Measurements from ENCODE around the gene MTA2. TPM values are rescaled to one million over a fixed set of nuclear protein-coding genes. Genes with fewer than 3 reads are reported as not detected.

MTA2 gene
- polyA plus RNA-seq, 1 donor from 2014 or later = 130 TPM

DNA sequence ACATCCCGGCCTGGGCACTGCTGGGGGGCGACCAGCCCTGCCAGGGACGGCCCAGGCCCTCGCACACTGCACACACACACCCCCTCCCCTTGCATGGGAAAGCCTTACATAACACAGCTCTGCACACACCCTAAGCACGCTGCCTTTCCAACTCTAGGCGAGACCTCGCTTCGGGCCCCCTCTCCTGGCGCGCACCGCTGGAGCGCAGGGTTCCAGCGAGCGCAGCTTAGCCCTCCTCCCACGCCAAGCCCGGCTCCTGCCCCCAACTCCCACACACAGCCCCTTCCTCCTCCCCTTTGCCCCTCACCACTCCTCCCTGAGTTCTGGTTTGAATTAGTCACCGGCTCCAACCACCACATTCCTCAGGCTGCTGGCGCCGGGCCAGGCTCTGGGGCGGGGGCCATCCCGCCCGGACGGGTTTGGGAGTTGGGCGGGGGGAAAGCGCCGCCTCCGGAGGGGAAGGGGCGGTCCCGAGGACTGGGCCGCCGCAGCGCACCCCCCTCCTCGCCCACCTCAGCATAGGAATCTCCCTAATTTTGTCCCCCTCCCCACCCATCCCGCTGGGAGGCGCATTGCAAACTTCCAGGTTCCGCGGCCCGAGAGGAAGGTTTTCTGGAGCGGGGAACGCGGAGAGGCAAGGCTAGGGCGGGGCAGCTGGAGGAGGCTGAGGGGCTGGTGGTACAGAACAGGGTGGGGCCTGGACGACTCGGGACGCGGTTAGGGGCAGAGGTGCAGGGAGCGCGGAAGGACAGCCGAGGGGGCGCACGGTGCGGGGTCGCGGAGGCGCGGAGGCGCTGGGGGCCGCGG is 56.0 kb downstream of the MTA2 start:
- H3F3A ChIP-seq (ENCODE audit: insufficient read depth, low read length, poor library complexity, severe bottlenecking) = no peaks in the 10 kb centered on the region
- H3K4me2 ChIP-seq (ENCODE audit: low read length) = peak overlapping the region; percentile 58
- H2AFZ ChIP-seq (ENCODE audit: low read depth, low read length) = no peak overlapping the region
- no peaks in the 10 kb centered on the region for H3K79me2 ChIP-seq (replicated peaks; ENCODE audit: insufficient read depth, low read length)
- no peaks in the 10 kb centered on the region for H3K9me2 ChIP-seq (ENCODE audit: insufficient read depth, low read length)
- no peak overlapping the region for H3K27ac ChIP-seq (ENCODE audit: low read length)
- peak overlapping the region; percentile 5 for H3K9ac ChIP-seq (ENCODE audit: low read length)
- TF ChIP-seq EP300 (conservative IDR thresholded peaks at IDR 0.05; ENCODE audit: poor library complexity, severe bottlenecking) = no peak
- TF ChIP-seq TAF1 (IDR thresholded peaks at IDR 0.05; ENCODE audit: low read depth) = no peak
- TF ChIP-seq, protein P1, sequence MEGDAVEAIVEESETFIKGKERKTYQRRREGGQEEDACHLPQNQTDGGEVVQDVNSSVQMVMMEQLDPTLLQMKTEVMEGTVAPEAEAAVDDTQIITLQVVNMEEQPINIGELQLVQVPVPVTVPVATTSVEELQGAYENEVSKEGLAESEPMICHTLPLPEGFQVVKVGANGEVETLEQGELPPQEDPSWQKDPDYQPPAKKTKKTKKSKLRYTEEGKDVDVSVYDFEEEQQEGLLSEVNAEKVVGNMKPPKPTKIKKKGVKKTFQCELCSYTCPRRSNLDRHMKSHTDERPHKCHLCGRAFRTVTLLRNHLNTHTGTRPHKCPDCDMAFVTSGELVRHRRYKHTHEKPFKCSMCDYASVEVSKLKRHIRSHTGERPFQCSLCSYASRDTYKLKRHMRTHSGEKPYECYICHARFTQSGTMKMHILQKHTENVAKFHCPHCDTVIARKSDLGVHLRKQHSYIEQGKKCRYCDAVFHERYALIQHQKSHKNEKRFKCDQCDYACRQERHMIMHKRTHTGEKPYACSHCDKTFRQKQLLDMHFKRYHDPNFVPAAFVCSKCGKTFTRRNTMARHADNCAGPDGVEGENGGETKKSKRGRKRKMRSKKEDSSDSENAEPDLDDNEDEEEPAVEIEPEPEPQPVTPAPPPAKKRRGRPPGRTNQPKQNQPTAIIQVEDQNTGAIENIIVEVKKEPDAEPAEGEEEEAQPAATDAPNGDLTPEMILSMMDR (IDR thresholded peaks at IDR 0.05; ENCODE audit: poor library complexity, severe bottlenecking) = peak; percentile 20
- TF ChIP-seq MXI1 (conservative IDR thresholded peaks at IDR 0.05; ENCODE audit: poor library complexity, severe bottlenecking) = no peak
- peak; percentile 30 for TF ChIP-seq SMC3 (conservative IDR thresholded peaks at IDR 0.05; ENCODE audit: poor library complexity)
- TF ChIP-seq POLR2AphosphoS5 (IDR thresholded peaks at IDR 0.05) = no peak
- no peak for TF ChIP-seq EZH2 (IDR thresholded peaks at IDR 0.05; ENCODE audit: borderline replicate concordance, insufficient read depth, low read length, poor library complexity, severe bottlenecking)
- TF ChIP-seq RAD21 (conservative IDR thresholded peaks at IDR 0.05) = no peak
- H4K20me1 ChIP-seq (ENCODE audit: insufficient read depth) = no peaks in the 10 kb centered on the region
- no peaks in the 10 kb centered on the region for H3K36me3 ChIP-seq (ENCODE audit: insufficient read depth, low read length)
- H3K9me3 ChIP-seq (ENCODE audit: low read length) = no peaks in the 10 kb centered on the region
- H3K4me3 ChIP-seq (ENCODE audit: low read length) = peak overlapping the region; percentile 59
- H3K27me3 ChIP-seq (ENCODE audit: insufficient read depth, low read depth, low read length) = peaks cover 60% of the 10 kb centered on the region

- Histone ChIP-seq H3K36me3 (ENCODE audit: insufficient read depth, low read length) (no peaks in the 10 kb centered on the region), H3K27me3 (ENCODE audit: insufficient read depth, low read depth, low read length) (peaks cover 60% of the 10 kb centered on the region), H3K79me2 (replicated peaks; ENCODE audit: insufficient read depth, low read length) (no peaks in the 10 kb centered on the region), H3F3A (ENCODE audit: insufficient read depth, low read length, poor library complexity, severe bottlenecking) (no peaks in the 10 kb centered on the region), H2AFZ (ENCODE audit: low read depth, low read length) (no peak overlapping the region), H3K9ac (ENCODE audit: low read length) (peak overlapping the region; percentile 5), H4K20me1 (ENCODE audit: insufficient read depth) (no peaks in the 10 kb centered on the region), H3K4me2 (ENCODE audit: low read length) (no peak overlapping the region), H3K4me3 (ENCODE audit: low read length) (peak overlapping the region; percentile 59), H3K9me2 (ENCODE audit: insufficient read depth, low read length) (no peaks in the 10 kb centered on the region), H3K9me3 (ENCODE audit: low read length) (no peaks in the 10 kb centered on the region), H3K27ac (ENCODE audit: low read length) (no peak overlapping the region)
- no peak for TF ChIP-seq RAD21 (conservative IDR thresholded peaks at IDR 0.05)
- TF ChIP-seq, protein P2, sequence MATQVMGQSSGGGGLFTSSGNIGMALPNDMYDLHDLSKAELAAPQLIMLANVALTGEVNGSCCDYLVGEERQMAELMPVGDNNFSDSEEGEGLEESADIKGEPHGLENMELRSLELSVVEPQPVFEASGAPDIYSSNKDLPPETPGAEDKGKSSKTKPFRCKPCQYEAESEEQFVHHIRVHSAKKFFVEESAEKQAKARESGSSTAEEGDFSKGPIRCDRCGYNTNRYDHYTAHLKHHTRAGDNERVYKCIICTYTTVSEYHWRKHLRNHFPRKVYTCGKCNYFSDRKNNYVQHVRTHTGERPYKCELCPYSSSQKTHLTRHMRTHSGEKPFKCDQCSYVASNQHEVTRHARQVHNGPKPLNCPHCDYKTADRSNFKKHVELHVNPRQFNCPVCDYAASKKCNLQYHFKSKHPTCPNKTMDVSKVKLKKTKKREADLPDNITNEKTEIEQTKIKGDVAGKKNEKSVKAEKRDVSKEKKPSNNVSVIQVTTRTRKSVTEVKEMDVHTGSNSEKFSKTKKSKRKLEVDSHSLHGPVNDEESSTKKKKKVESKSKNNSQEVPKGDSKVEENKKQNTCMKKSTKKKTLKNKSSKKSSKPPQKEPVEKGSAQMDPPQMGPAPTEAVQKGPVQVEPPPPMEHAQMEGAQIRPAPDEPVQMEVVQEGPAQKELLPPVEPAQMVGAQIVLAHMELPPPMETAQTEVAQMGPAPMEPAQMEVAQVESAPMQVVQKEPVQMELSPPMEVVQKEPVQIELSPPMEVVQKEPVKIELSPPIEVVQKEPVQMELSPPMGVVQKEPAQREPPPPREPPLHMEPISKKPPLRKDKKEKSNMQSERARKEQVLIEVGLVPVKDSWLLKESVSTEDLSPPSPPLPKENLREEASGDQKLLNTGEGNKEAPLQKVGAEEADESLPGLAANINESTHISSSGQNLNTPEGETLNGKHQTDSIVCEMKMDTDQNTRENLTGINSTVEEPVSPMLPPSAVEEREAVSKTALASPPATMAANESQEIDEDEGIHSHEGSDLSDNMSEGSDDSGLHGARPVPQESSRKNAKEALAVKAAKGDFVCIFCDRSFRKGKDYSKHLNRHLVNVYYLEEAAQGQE (IDR thresholded peaks at IDR 0.05; ENCODE audit: borderline replicate concordance) = no peak
- no peak for TF ChIP-seq MXI1 (conservative IDR thresholded peaks at IDR 0.05; ENCODE audit: poor library complexity, severe bottlenecking)
- TF ChIP-seq, protein P1 (IDR thresholded peaks at IDR 0.05; ENCODE audit: poor library complexity, severe bottlenecking) = no peak
- TF ChIP-seq POLR2AphosphoS5 (IDR thresholded peaks at IDR 0.05) = no peak
- no peak for TF ChIP-seq TAF1 (IDR thresholded peaks at IDR 0.05; ENCODE audit: low read depth)
- TF ChIP-seq EP300 (conservative IDR thresholded peaks at IDR 0.05; ENCODE audit: poor library complexity, severe bottlenecking) = no peak
- no peak for TF ChIP-seq EZH2 (IDR thresholded peaks at IDR 0.05; ENCODE audit: borderline replicate concordance, insufficient read depth, low read length, poor library complexity, severe bottlenecking)
- TF ChIP-seq SMC3 (conservative IDR thresholded peaks at IDR 0.05; ENCODE audit: poor library complexity) = no peak
Observed at GRCh38 chr11:62544581-62545436, 56.9 kb downstream of the MTA2 start.
